Lung (tissue), 12 donors: ENCODE data around the gene ACSL5. TPM values are rescaled to one million over a fixed set of nuclear protein-coding genes. Genes with fewer than 3 reads are reported as not detected.
A peak's percentile ranks its signal among the peaks of the same experiment; 100 is the strongest.

Experiments used
- ATAC-seq: fragments of 200-7000 bp; cut with Tn5 transposase; one replicate; pipeline ENCODE4 v1.9.1; 2020; ENCODE audit warnings: moderate number of reproducible peaks; ENCODE audit not compliant: insufficient read depth, low FRiP score
- DNase-seq, 3 donors: peaks; one replicate each; pipeline ENCODE4 v3.0.0-alpha.2; 2013 to 2017
- H3K27ac ChIP-seq, 2 donors: one replicate each; pipeline ENCODE4 v1.5.1; 2013; ENCODE audit warnings: mild to moderate bottlenecking in 2 of 2, moderate library complexity in 2 of 2, control low read depth in 1 of 2, inconsistent platforms in 1 of 2, low read depth in 1 of 2, low read length in 1 of 2
- H3K27me3 ChIP-seq, 3 donors: one replicate each; pipeline ENCODE4 v1.5.1; 2013; ENCODE audit warnings: low read length in 2 of 3; ENCODE audit not compliant: control insufficient read depth in 3 of 3, insufficient read depth in 3 of 3
- H3K36me3 ChIP-seq, 4 donors: one replicate each; pipeline ENCODE4 v1.5.1; 2013; ENCODE audit warnings: low read length in 4 of 4, mild to moderate bottlenecking in 1 of 4, moderate library complexity in 1 of 4; ENCODE audit not compliant: control insufficient read depth in 4 of 4, insufficient read depth in 4 of 4
- H3K4me1 ChIP-seq, 5 donors: one replicate each; pipeline ENCODE4 v1.5.1; 2013; ENCODE audit warnings: low read length in 5 of 5, mild to moderate bottlenecking in 2 of 5, moderate library complexity in 1 of 5; ENCODE audit not compliant: control insufficient read depth in 5 of 5, insufficient read depth in 5 of 5
- H3K4me3 ChIP-seq: one replicate; pipeline ENCODE4 v1.5.1; 2013; ENCODE audit warnings: mild to moderate bottlenecking, control low read depth, moderate library complexity
- H3K9ac ChIP-seq, 2 donors: one replicate each; pipeline ENCODE4 v1.5.1; 2013; ENCODE audit warnings: low read length in 2 of 2, control low read depth in 1 of 2; ENCODE audit not compliant: insufficient read depth in 1 of 2
- H3K9me3 ChIP-seq, 4 donors: one replicate each; pipeline ENCODE4 v1.5.1; 2013; ENCODE audit warnings: low read length in 3 of 4, mild to moderate bottlenecking in 1 of 4, moderate library complexity in 1 of 4; ENCODE audit not compliant: control insufficient read depth in 4 of 4, insufficient read depth in 3 of 4
- WGBS, 2 donors: extraction: QIAGEN DNeasy Blood & Tissue Kit; methylation state at CpG; one replicate each; pipeline ENCODE4 v1.1.7; 2013; 5-methylcytosine and 5-hydroxymethylcytosine counted together
- polyA plus RNA-seq, 2 donors: library from polyadenylated mRNA; stranded (reverse); fragments of 200-250 nt; gene quantifications; one replicate each; pipeline ENCODE4 v1.2.1, GENCODE V29; 2013
- total RNA-seq, 2 donors: library from RNA; depleted of rRNA in 1 of 2; stranded (reverse); fragments of >200 nt in 1 of 2; gene quantifications; one replicate each; pipeline ENCODE4 v1.2.1, GENCODE V29; 2014 to 2021
- TF ChIP-seq, protein P1 (sequence below): IDR thresholded peaks from 2 replicates; pipeline ENCODE4 v1.5.1; 2012; ENCODE audit warnings: mild to moderate bottlenecking; ENCODE audit errors: control extremely low read depth, extremely low read depth
- donor health status: control.
- donor health status: control.
- donor health status: Bipolar disorder and iron deficiency.
- donor health status: healthy.
- donor health status: DM: yes; HTN: yes; CAD: no.

The ACSL5 gene
- total and polyA plus RNA-seq, 4 donors, result 46.1 to 71.0 (median 62.3) TPM

DNA sequence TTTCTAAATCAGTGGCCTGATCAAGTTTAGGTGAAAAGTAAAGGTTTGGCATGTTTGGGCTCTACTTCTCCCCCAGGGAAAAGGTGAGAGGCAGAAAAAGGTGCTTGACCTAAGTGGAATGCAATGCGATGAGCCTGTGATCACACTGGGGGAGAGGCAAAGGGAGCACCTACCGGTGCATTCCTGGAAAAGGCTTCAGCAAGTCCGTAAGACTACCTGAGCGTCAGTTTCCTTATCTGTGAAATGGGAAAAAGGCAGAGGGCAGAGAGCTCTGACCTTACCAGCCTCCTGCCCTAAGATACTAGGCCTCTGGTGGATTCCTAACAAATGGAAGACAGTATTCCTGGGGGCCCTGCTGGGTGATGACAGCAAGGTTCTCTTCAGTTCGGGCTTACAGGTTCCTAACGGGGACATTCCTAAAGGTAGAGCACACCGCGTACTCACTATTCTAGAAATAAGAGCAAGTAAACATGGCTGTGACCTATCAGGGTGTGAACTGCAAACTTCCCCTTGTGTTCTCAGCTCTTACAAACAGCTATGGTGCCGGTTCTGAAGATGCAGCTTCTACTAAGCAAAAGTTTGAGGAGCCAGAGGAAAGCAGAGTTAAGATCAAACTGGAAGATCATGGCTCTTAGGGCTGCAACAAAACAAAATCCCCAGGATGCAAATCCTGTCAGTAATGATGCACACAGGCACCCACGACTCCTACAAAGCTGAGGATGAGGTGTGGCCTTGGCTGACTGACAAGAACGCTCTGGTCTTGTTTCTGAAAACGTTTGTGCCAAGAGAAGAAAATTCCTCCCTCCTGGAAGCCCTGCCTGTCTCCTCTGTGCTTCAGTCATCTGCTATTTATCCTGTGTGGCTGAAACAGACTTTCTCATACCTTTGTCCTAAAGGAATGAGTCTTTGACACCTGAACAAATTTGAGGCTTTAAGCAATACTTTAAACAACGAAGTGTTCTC lies 13.3 kb upstream of the ACSL5 start:
- WGBS, 2 donors, result 53 to 65% methylated on average over 13 of the region's 13 CpGs
- TF ChIP-seq, protein P1, sequence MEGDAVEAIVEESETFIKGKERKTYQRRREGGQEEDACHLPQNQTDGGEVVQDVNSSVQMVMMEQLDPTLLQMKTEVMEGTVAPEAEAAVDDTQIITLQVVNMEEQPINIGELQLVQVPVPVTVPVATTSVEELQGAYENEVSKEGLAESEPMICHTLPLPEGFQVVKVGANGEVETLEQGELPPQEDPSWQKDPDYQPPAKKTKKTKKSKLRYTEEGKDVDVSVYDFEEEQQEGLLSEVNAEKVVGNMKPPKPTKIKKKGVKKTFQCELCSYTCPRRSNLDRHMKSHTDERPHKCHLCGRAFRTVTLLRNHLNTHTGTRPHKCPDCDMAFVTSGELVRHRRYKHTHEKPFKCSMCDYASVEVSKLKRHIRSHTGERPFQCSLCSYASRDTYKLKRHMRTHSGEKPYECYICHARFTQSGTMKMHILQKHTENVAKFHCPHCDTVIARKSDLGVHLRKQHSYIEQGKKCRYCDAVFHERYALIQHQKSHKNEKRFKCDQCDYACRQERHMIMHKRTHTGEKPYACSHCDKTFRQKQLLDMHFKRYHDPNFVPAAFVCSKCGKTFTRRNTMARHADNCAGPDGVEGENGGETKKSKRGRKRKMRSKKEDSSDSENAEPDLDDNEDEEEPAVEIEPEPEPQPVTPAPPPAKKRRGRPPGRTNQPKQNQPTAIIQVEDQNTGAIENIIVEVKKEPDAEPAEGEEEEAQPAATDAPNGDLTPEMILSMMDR, result no peak
- H3K9ac ChIP-seq, result no peak overlapping the region
- no peak overlapping the region for H3K4me3 ChIP-seq
- no peaks in the 10 kb centered on the region for H3K27me3 ChIP-seq
- no peaks in the 10 kb centered on the region for H3K36me3 ChIP-seq
- H3K27ac ChIP-seq, result peak overlapping the region; percentile 78 to 82
- H3K4me1 ChIP-seq, result peaks cover 0 to 15% (median 10%) of the 10 kb centered on the region in 5 donors
- H3K9me3 ChIP-seq, result peaks cover 0 to 2% (median 0%) of the 10 kb centered on the region in 4 donors
- ATAC-seq (no peak), DNase-seq (peak in 2 of 3 donors; percentile 10 to 34)

DNA sequence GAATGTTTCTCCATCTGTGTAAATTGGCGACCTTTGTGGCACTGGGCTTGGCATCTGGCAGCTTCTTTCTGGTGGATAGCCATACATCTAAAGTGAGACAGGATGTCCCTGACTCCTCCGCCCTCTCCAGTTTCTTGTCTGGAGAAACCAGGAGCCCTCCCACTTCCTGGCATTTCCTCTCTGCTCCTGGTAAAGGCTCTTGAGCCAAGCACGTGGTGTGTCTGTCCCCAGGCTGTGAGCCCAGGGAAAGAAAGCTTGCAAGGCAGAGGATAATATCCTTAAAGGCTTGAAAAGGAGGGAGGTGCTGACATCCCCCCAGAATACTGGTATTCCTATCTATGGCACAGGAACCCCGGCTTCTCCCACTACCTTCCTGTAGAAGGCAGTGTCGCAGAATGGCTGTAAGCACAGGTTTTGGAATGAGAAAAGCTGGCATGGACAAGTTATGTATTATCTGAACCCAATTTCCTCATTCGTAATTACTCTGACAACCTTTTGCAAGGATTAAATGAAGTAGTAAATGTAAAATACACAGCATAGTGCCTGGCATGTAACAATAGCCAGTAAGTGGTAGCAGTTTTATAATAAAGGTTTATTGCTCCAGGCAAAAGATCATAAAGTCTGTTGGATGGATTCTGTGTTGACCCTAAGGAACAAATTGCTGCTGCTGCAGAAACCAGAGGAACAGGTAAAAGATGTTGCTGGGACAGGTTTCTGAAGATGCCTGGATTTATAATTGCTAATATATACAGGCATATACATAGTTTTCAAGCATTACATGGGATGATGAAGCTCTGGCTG lies 11.8 kb upstream of the ACSL5 start:
- no peaks in the 10 kb centered on the region for H3K27me3 ChIP-seq
- peak; percentile 37 to 70 (median 41) for DNase-seq
- H3K9ac ChIP-seq, result no peak overlapping the region
- H3K4me1 ChIP-seq, result peaks cover 0 to 15% (median 10%) of the 10 kb centered on the region in 5 donors
- WGBS, 2 donors, result 30 to 55% methylated on average over 6 of the region's 6 CpGs
- TF ChIP-seq, protein P1, result no peak
- no peaks in the 10 kb centered on the region for H3K36me3 ChIP-seq
- H3K27ac ChIP-seq, result peak overlapping the region; percentile 63 to 88
- H3K9me3 ChIP-seq, result peaks cover 0 to 2% (median 0%) of the 10 kb centered on the region in 4 donors
- H3K4me3 ChIP-seq, result no peak overlapping the region
- ATAC-seq, result peak; percentile 70

DNA sequence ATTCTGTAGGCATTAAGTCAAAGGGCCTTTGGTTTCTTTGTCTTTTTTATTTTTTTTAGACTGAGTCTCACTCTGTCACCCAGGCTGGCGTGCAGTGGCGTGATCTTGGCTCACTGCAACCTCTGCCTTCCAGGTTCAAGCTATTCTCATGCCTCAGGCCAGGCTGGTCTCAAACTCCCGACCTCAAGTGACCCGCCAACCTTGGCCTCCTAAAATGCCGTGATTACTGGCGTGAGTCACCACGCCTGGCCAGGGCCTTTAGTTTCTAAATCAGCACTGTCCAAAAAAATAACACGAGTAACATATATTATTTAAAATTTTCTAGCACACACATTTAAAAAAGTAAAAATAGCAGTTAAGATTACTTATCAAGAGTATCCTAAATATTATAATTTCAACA lies 11.1 kb upstream of the ACSL5 start:
- Histone ChIP-seq H3K36me3 (no peaks in the 10 kb centered on the region), H3K4me1 (peaks cover 0 to 15% (median 10%) of the 10 kb centered on the region in 5 donors), H3K9me3 (peaks cover 0 to 2% (median 0%) of the 10 kb centered on the region in 4 donors), H3K4me3 (no peak overlapping the region), H3K27me3 (no peaks in the 10 kb centered on the region), H3K9ac (no peak overlapping the region), H3K27ac (peak overlapping the region; percentile 63 to 64)
- DNase-seq (no peak), ATAC-seq (no peak)
- TF ChIP-seq, protein P1, result no peak
- 52 to 84% methylated on average over 8 of the region's 8 CpGs for whole genome bisulfite sequencing, 2 donors
